CD1c-positive myeloid dendritic cell (primary cell): Measurements from ENCODE around the gene CHPF.
A peak's percentile ranks its signal among the peaks of the same experiment; 100 is the strongest.

Experiments used
- DNase-seq: peaks from one replicate; pipeline ENCODE4 v3.0.0-alpha.2; 2016; ENCODE audit errors: extremely low spot score

The CHPF gene

GRCh38 chr2:219513787-219514186 is 29.8 kb downstream of the CHPF start:
- DNase-seq = no peak

- no peak for DNase-seq
Observed at GRCh38 chr2:219512524-219513216, 30.9 kb downstream of the CHPF start.

GRCh38 chr2:219511547-219512325 is 31.9 kb downstream of the CHPF start:
- DNase-seq = no peak

GRCh38 chr2:219510512-219511135 is 33.0 kb downstream of the CHPF start:
- no peak for DNase-seq

- DNase-seq = peak; percentile 56
Observed at GRCh38 chr2:219509780-219510511, 33.7 kb downstream of the CHPF start.

GRCh38 chr2:219508971-219509779 is 34.4 kb downstream of the CHPF start:
- no peak for DNase-seq

- no peak for DNase-seq
Observed at GRCh38 chr2:219508444-219508734, 35.2 kb downstream of the CHPF start.

- DNase-seq = no peak
Observed at GRCh38 chr2:219507581-219508443, 35.8 kb downstream of the CHPF start.

- DNase-seq = no peak
Observed at GRCh38 chr2:219506802-219507526, 36.6 kb downstream of the CHPF start.

GRCh38 chr2:219506153-219506801 is 37.3 kb downstream of the CHPF start:
- DNase-seq = no peak

GRCh38 chr2:219505585-219505984 is 38.0 kb downstream of the CHPF start:
- DNase-seq = no peak

GRCh38 chr2:219502618-219503017 is 41.0 kb downstream of the CHPF start:
- DNase-seq = no peak

GRCh38 chr2:219501849-219502248 is 41.8 kb downstream of the CHPF start:
- no peak for DNase-seq

- no peak for DNase-seq
Observed at GRCh38 chr2:219500135-219500534, 43.5 kb downstream of the CHPF start.

- no peak for DNase-seq
Observed at GRCh38 chr2:219499555-219499954, 44.1 kb downstream of the CHPF start.

- DNase-seq = no peak
Observed at GRCh38 chr2:219499058-219499307, 44.6 kb downstream of the CHPF start.

GRCh38 chr2:219498280-219499057 is 45.1 kb downstream of the CHPF start, which contains the start of gene GMPPA:
GMPPA (plus strand) TSS chr2:219498891; CDS start chr2:219499976, 1,085 bp downstream.
- DNase-seq = peak; percentile 99

GRCh38 chr2:219497495-219498279 is 45.9 kb downstream of the CHPF start:
- peak; percentile 84 for DNase-seq
